K562 (cell line): ENCODE data around the gene NADK. TPM values are rescaled to one million over a fixed set of nuclear protein-coding genes. Genes with fewer than 3 reads are reported as not detected.

ENCODE experiments used
- HSF4 ChIP-seq: fragments of 250-450 bp; sonication (Bioruptor Pico); IDR thresholded peaks from 2 replicates; pipeline ENCODE4 v2.1.2; 2022; ENCODE audit warnings: mild to moderate bottlenecking, moderate library complexity, borderline replicate concordance
- THRAP3 ChIP-seq: fragments of 450-650 bp; IDR thresholded peaks from 2 replicates; pipeline ENCODE4 v1.6.1; 2016; ENCODE audit warnings: mild to moderate bottlenecking, inconsistent platforms, borderline replicate concordance
- ZNF165 ChIP-seq: fragments of 250-450 bp; sonication (Bioruptor Pico); IDR thresholded peaks from 2 replicates; pipeline ENCODE4 v1.4.0; 2020; ENCODE audit warnings: borderline replicate concordance
- ZNF263 ChIP-seq: sonication (generic); formaldehyde crosslinking; IDR thresholded peaks from 2 replicates; pipeline ENCODE4 v1.8.0; 2022; ENCODE audit warnings: mild to moderate bottlenecking, missing genetic modification reagents, borderline replicate concordance
- ZNF584 ChIP-seq: fragments of 200-800 bp; sonication (Bioruptor generic); IDR thresholded peaks from 2 replicates; pipeline ENCODE4 v1.6.1; 2016; ENCODE audit warnings: low read depth, mild to moderate bottlenecking, missing genetic modification characterization, missing compliant biosample characterization
- polyA plus RNA-seq, 8 experiments: library from polyadenylated mRNA; depleted of rRNA in 4 of 8; stranded (reverse) in 5 of 8; unstranded in 3 of 8; fragments of >200 nt; fragmentation: Nextera tagmentation in 2 of 8; fragmentation: Illumina TruSeq in 1 of 8; extraction: Ambion mirVana in 2 of 8; extraction: Trizol in 1 of 8; gene quantifications; 2 replicates each; pipeline versions ENCODE4 v1.2.1 to v1.2.3, GENCODE V29; 2011 to 2014; ENCODE audit warnings: inconsistent platforms in 1 of 8, missing spikeins in 1 of 8
- total RNA-seq, 7 experiments: library from RNA; depleted of rRNA in 6 of 7; stranded (reverse); fragments of >200 nt in 6 of 7; fragmentation: Illumina TruSeq in 2 of 7; extraction: Trizol in 2 of 7; gene quantifications; 2 replicates each; pipeline versions ENCODE4 v1.2.1 to v1.2.3, GENCODE V29; 2011 to 2021; ENCODE audit warnings: low replicate concordance in 1 of 7
- TF ChIP-seq, protein P1 (sequence below): fragments of 450-650 bp; IDR thresholded peaks from 2 replicates; pipeline ENCODE4 v1.6.1; 2014; ENCODE audit warnings: low read depth, mild to moderate bottlenecking, moderate library complexity, borderline replicate concordance
- TF ChIP-seq, protein P2 (sequence below), 2 experiments: IDR thresholded peaks; 2 replicates each; pipeline ENCODE4 v1.6.1; 2011; ENCODE audit warnings: borderline replicate concordance in 1 of 2, control low read depth in 1 of 2, low read depth in 1 of 2, low read length in 1 of 2, mild to moderate bottlenecking in 1 of 2, mixed read lengths in 1 of 2, moderate library complexity in 1 of 2; ENCODE audit not compliant: insufficient read depth in 1 of 2, insufficient read length in 1 of 2, poor library complexity in 1 of 2, severe bottlenecking in 1 of 2; ENCODE audit errors: extremely low read depth in 1 of 2
- TF ChIP-seq, protein P3 (sequence below): fragments of 450-650 bp; formaldehyde crosslinking; IDR thresholded peaks from 2 replicates; pipeline ENCODE4 v1.4.0; 2020; ENCODE audit warnings: mild to moderate bottlenecking, moderate library complexity
- TF ChIP-seq, protein P4 (sequence below): fragments of 450-650 bp; IDR thresholded peaks from 2 replicates; pipeline ENCODE4 v1.6.1; 2016; ENCODE audit warnings: mild to moderate bottlenecking

The NADK gene
- total and polyA plus RNA-seq, 9 of the 15 experiments (the other 6 are each of a cell fraction or from before 2014, with no cell fraction given): 1.5 to 135 (median 75.1) TPM

DNA sequence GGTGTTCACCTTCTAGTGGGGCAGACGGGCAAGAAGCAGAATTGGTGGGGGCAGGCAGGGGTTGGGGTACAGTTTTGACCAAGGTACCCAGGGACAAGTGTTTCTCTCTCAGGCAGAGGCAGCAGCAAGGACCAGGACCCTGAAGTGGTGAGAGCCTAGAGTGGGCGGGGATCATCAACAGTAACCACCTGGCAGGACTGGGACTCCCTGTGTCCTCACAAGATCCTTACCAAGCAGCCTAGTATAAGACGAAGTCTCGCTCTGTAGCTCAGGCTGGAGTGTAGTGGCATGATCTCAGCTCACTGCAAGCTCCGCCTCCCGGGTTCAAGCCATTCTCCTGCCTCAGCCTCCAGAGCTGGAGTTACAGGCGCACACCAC is 3.2 kb upstream of the NADK start (continued):
- TF ChIP-seq, protein P1, sequence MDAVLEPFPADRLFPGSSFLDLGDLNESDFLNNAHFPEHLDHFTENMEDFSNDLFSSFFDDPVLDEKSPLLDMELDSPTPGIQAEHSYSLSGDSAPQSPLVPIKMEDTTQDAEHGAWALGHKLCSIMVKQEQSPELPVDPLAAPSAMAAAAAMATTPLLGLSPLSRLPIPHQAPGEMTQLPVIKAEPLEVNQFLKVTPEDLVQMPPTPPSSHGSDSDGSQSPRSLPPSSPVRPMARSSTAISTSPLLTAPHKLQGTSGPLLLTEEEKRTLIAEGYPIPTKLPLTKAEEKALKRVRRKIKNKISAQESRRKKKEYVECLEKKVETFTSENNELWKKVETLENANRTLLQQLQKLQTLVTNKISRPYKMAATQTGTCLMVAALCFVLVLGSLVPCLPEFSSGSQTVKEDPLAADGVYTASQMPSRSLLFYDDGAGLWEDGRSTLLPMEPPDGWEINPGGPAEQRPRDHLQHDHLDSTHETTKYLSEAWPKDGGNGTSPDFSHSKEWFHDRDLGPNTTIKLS: no peak
- TF ChIP-seq, protein P2, sequence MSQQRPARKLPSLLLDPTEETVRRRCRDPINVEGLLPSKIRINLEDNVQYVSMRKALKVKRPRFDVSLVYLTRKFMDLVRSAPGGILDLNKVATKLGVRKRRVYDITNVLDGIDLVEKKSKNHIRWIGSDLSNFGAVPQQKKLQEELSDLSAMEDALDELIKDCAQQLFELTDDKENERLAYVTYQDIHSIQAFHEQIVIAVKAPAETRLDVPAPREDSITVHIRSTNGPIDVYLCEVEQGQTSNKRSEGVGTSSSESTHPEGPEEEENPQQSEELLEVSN (IDR thresholded peaks at IDR 0.05; ENCODE audit: borderline replicate concordance in 1 of 2, extremely low read depth in 1 of 2, insufficient read depth in 1 of 2, insufficient read length in 1 of 2, low read depth in 1 of 2, low read length in 1 of 2, poor library complexity in 1 of 2, severe bottlenecking in 1 of 2): peak in 1 of 2 experiments; percentile 19
- TF ChIP-seq, protein P3, sequence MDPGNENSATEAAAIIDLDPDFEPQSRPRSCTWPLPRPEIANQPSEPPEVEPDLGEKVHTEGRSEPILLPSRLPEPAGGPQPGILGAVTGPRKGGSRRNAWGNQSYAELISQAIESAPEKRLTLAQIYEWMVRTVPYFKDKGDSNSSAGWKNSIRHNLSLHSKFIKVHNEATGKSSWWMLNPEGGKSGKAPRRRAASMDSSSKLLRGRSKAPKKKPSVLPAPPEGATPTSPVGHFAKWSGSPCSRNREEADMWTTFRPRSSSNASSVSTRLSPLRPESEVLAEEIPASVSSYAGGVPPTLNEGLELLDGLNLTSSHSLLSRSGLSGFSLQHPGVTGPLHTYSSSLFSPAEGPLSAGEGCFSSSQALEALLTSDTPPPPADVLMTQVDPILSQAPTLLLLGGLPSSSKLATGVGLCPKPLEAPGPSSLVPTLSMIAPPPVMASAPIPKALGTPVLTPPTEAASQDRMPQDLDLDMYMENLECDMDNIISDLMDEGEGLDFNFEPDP (CRISPR knock-in tag): no peak
- TF ChIP-seq, protein P4, sequence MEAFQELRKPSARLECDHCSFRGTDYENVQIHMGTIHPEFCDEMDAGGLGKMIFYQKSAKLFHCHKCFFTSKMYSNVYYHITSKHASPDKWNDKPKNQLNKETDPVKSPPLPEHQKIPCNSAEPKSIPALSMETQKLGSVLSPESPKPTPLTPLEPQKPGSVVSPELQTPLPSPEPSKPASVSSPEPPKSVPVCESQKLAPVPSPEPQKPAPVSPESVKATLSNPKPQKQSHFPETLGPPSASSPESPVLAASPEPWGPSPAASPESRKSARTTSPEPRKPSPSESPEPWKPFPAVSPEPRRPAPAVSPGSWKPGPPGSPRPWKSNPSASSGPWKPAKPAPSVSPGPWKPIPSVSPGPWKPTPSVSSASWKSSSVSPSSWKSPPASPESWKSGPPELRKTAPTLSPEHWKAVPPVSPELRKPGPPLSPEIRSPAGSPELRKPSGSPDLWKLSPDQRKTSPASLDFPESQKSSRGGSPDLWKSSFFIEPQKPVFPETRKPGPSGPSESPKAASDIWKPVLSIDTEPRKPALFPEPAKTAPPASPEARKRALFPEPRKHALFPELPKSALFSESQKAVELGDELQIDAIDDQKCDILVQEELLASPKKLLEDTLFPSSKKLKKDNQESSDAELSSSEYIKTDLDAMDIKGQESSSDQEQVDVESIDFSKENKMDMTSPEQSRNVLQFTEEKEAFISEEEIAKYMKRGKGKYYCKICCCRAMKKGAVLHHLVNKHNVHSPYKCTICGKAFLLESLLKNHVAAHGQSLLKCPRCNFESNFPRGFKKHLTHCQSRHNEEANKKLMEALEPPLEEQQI: no peak
- TF ChIP-seq HSF4 (CRISPR knock-in tag) (no peak), THRAP3 (0 out of 2 replicates have a peak, but pooled peaks have one; percentile 27), ZNF165 (CRISPR knock-in tag) (no peak), ZNF584 (CRISPR knock-in tag) (no peak), ZNF263 (CRISPR knock-in tag) (0 out of 2 replicates have a peak, but pooled peaks have one; percentile 24)
